Measurements from ENCODE around the gene SORCS2.

GRCh38 chr4:7790023-7790422, 597.7 kb downstream of the SORCS2 start:
- TF ChIP-seq CTCF (conservative IDR thresholded peaks at IDR 0.05; ENCODE audit: low read depth, low read length) (no peak), CEBPB (IDR thresholded peaks at IDR 0.05; ENCODE audit: low read depth, low read length) (no peak), POLR2A (IDR thresholded peaks at IDR 0.05; ENCODE audit: low read depth, low read length) (no peak), RCOR1 (IDR thresholded peaks at IDR 0.05; ENCODE audit: insufficient replicate concordance, low read length) (no peak), BHLHE40 (IDR thresholded peaks at IDR 0.05; ENCODE audit: low read depth, low read length) (no peak), ELK1 (IDR thresholded peaks at IDR 0.05; ENCODE audit: borderline replicate concordance, low read depth, low read length) (no peak), RAD21 (IDR thresholded peaks at IDR 0.05; ENCODE audit: low read length) (no peak), MAFK (IDR thresholded peaks at IDR 0.05; ENCODE audit: low read depth, low read length) (no peak), SMC3 (IDR thresholded peaks at IDR 0.05; ENCODE audit: low read depth, low read length) (no peak), MXI1 (IDR thresholded peaks at IDR 0.05; ENCODE audit: borderline replicate concordance, low read depth, low read length) (no peak), MAZ (IDR thresholded peaks at IDR 0.05; ENCODE audit: borderline replicate concordance, low read depth, low read length) (no peak)
